Activated CD4-positive, alpha-beta T cell treated with anti-CD3 and anti-CD28 coated beads, Interleukin-2, Interleukin-4, amounts not matched to agents 100 ng/mL and 50 ng/mL, durations not matched to agents 16 hours and 8 hours (primary cell): Measurements from ENCODE around the gene ZDHHC13.

Source experiments
- DNase-seq: peaks from one replicate; pipeline ENCODE4 v3.0.0-alpha.2; 2020; ENCODE audit warnings: low spot score

ZDHHC13 gene

GRCh38 chr11:19204836-19205235 is 87.9 kb downstream of the ZDHHC13 start:
- DNase-seq, result no peak

- no peak for DNase-seq
Observed at GRCh38 chr11:19208181-19208580, 91.2 kb downstream of the ZDHHC13 start.

DNA sequence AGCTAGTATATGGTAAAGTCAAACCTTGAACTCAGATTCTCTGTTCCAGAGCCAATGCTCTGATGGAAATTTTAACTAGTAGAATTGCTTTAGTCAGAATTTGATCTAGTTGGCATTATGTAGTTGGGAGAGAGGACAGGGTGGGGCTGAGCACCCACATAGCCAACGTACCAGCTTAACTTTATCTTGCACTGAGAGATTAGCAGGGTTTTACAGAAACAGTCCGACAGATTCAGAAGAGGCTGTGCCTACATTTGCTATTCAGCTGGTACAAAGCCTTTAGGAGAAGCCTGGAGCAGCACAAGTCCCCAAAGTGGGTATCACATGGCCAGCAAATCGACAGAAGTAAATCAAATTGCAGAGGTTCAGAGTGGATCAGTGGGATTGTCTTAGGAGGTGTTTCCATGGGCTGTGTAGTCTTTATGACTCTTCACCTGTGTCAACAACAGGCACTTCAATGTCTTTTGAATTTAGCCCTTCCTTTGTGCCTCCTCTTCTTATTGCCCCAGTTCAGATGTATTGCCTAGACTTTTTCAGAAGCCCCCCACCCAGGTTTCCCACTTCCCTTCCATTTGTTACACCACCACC is 92.1 kb downstream of the ZDHHC13 start:
- no peak for DNase-seq

- DNase-seq, result no peak
Observed at GRCh38 chr11:19209617-19210370, 92.8 kb downstream of the ZDHHC13 start.

GRCh38 chr11:19216021-19216420 is 99.1 kb downstream of the ZDHHC13 start:
- DNase-seq, result no peak

GRCh38 chr11:19216709-19217374 is 99.9 kb downstream of the ZDHHC13 start:
- DNase-seq, result no peak

GRCh38 chr11:19218216-19218615 is 101.2 kb downstream of the ZDHHC13 start:
- DNase-seq, result no peak

DNA sequence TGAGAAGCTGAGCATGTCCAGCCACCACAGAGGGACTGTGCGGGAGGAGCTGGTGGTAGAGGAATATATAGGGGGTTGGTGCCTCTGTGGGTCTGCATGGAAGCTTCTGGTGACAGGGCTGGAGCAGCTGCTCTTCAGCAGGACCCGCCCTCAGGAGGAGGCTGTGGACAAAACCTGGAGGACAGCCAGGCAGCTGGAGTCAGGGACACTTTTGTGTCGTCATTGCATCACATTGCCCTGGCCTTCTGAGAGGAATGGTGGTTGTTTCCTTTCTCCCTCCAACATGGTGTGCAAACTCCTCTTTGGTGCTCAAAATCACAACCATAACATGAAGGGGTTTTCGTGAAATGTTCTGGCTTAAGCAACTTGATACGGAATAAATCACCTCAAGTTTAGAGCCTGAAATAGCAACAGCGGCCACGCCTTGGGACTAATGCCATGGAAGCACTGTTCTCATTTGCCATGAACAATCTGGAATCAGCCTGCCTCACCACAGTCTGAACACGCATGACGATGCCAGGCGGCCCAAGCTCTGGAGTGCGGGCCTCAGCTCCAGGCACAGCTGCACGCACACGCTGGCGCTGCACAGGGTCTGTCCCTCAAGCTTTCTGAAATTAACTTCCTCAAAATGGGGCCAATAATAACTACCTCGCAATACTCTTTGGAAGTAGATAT is 102.0 kb downstream of the ZDHHC13 start:
- DNase-seq, result no peak

GRCh38 chr11:19220903-19221724 is 104.1 kb downstream of the ZDHHC13 start:
- no peak for DNase-seq

DNA sequence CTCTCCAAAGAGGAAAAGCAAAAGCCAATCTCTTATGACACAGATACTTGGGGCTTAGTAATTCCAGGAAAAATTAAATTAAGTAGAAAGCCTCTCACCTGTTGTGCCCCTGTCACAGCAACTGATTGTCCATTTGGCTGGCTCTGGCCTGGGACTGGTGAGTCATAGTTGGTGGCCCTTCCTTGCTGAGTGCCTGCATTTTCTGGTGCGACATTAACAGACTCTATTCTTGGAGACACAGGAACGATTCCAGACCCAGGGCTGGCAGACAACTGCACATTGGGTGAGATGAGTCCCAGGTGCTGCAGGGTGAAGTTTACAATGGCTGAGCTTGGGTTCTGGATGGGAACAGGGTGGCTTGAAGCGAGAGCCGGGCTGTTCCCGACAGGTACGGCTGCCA is 108.2 kb downstream of the ZDHHC13 start:
- no peak for DNase-seq

DNA sequence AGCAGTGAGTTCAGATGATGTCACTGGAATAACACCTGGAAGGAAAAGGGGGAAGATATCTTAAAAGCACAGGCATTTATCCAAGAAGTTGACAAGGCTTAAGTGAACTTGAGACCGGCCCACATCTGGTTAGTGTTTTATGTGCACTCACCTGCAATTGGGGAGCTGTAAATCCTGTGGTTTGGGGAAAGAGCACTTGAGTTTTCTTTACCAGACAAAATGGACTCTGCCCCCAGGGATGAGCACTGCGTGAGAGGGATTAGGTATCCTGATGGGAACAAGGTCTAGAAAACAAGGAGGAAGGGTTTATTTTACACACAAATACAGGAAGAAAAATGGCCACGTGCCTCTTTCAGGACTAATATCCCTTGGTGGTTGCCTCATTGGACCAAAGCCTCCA is 108.6 kb downstream of the ZDHHC13 start:
- no peak for DNase-seq
